GM19452 (cell line): ENCODE data around the gene SLC30A1.
"Not testable (repeated sequence)": the region's sequence is repeated elsewhere in the genome, so short reads cannot be mapped to it uniquely, and the experiment has no call there.

ENCODE experiments used
- ATAC-seq: cut with Tn5 transposase; IDR thresholded peaks from one replicate; pipeline ENCODE4 v1.9.1; 2021; ENCODE audit not compliant: unreplicated experiment

SLC30A1 gene

GRCh38 chr1:211578640-211579439, at the start of gene SLC30A1:
TSS of gene SLC30A1 (minus strand) at chr1:211579161. CDS start at chr1:211578612, 549 bp downstream.
- ATAC-seq: peak; percentile 83

GRCh38 chr1:211628417-211628816, 49.5 kb upstream of the SLC30A1 start:
- ATAC-seq: no peak

GRCh38 chr1:211627259-211627658, 48.3 kb upstream of the SLC30A1 start:
- no peak for ATAC-seq

- not testable (repeated sequence) for ATAC-seq
Observed at GRCh38 chr1:211625866-211626265, 46.9 kb upstream of the SLC30A1 start.

- no peak for ATAC-seq
Observed at GRCh38 chr1:211625040-211625439, 46.1 kb upstream of the SLC30A1 start.

- no peak for ATAC-seq
Observed at GRCh38 chr1:211623515-211623914, 44.6 kb upstream of the SLC30A1 start.

- no peak for ATAC-seq
Observed at GRCh38 chr1:211621447-211622198, 42.7 kb upstream of the SLC30A1 start.

GRCh38 chr1:211620097-211620496, 41.1 kb upstream of the SLC30A1 start:
- ATAC-seq: no peak

- ATAC-seq: no peak
Observed at GRCh38 chr1:211619033-211619996, 40.4 kb upstream of the SLC30A1 start.

GRCh38 chr1:211616965-211617297, 38.0 kb upstream of the SLC30A1 start:
- no peak for ATAC-seq

- no peak for ATAC-seq
Observed at GRCh38 chr1:211616231-211616964, 37.4 kb upstream of the SLC30A1 start.

- ATAC-seq: no peak
Observed at GRCh38 chr1:211614615-211615014, 35.7 kb upstream of the SLC30A1 start.

- no peak for ATAC-seq
Observed at GRCh38 chr1:211613951-211614350, 35.0 kb upstream of the SLC30A1 start.

GRCh38 chr1:211613108-211613947, 34.4 kb upstream of the SLC30A1 start:
- no peak for ATAC-seq

- no peak for ATAC-seq
Observed at GRCh38 chr1:211612786-211613107, 33.8 kb upstream of the SLC30A1 start.

GRCh38 chr1:211611818-211612217, 32.9 kb upstream of the SLC30A1 start:
- ATAC-seq: no peak

GRCh38 chr1:211610779-211611556, 32.0 kb upstream of the SLC30A1 start:
- ATAC-seq: no peak

- ATAC-seq: no peak
Observed at GRCh38 chr1:211609120-211610024, 30.4 kb upstream of the SLC30A1 start.
